AG09319 (cell line): ENCODE results near the gene MAP1B.
"Not testable (repeated sequence)": the region's sequence is repeated elsewhere in the genome, so short reads cannot be mapped to it uniquely, and the experiment has no call there.

ENCODE experiments used
- DNase-seq: peaks from one replicate; pipeline ENCODE4 v3.0.0-alpha.2; 2010; ENCODE audit warnings: low read depth; ENCODE audit errors: extremely low read depth
- CTCF ChIP-seq: IDR thresholded peaks from 2 replicates; pipeline ENCODE4 v1.5.1; 2011; ENCODE audit warnings: low read depth, mild to moderate bottlenecking, inconsistent platforms, low read length, moderate library complexity

Gene MAP1B

DNA sequence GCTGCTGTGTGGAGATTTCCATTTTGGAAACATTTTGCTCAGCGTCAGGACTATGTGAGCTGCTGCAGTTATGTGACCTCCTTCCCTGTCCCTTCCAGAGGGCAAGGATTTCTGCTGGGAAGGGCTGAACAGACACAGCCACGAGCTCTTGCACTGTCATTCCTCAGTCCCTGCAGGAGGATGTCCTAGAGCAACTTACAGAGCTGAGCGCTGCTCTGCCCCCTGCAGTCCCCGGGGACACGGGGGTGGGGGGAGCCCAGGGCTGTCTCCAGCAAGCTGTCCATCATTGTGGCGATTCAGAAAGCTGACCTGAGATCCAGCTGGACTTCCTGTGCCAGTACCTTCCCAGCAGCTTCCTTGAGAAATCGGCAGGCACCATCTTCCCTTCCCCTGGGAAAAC is 28.0 kb upstream of the MAP1B start:
- TF ChIP-seq CTCF, result no peak; the same call in 1 of the 2 replicates
- no peak for DNase-seq

GRCh38 chr5:72082048-72082447 is 25.2 kb upstream of the MAP1B start:
- no peak for TF ChIP-seq CTCF

GRCh38 chr5:72084876-72085275 is 22.4 kb upstream of the MAP1B start:
- no peak for TF ChIP-seq CTCF
- no peak for DNase-seq

More at GRCh38 chr5:72082048-72082447, 25.2 kb upstream of the MAP1B start:
- DNase-seq, result no peak

DNA sequence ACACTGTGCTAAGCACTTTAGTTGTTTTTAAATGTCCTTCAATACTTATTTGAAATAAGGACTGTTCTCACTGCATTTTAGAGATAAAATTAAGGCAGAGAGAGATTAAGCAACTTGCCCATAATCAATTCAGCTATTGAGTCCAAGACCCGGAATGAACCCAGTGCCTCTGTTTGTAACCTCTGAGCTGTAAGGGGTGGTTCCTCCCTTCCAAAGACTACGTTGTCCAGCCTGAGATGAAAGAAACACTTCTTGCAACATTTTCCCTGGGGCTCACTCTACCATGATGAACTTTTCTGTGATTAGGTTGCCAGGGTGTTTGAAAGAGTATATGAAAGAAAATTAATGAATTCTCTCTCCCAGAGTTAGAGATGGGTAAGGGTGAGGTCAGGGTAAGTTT is 22.0 kb upstream of the MAP1B start:
- no peak for TF ChIP-seq CTCF
- DNase-seq, result no peak

- DNase-seq, result not testable (repeated sequence)
Observed at GRCh38 chr5:72089713-72090112, 17.6 kb upstream of the MAP1B start.

DNA sequence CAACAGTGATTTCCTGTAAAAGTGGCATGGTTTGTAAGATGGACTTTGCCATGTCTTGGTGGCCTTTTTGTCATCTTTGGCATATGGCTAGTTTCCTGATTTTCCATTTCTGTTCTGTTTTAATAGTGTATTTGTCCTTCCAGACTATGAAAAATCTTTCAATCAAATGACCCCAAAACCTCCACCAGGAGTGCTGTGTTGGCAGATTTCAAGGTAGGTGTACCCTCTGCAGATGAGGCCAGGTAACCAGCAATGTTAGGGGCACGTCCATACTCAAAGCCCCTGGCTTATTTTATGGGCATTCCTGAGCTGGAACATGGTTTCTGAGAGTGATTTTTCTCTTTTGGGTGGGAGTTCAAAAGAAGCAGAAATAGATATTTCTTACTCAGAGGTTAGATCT is 15.2 kb upstream of the MAP1B start:
- DNase-seq, result no peak
- TF ChIP-seq CTCF, result no peak

DNA sequence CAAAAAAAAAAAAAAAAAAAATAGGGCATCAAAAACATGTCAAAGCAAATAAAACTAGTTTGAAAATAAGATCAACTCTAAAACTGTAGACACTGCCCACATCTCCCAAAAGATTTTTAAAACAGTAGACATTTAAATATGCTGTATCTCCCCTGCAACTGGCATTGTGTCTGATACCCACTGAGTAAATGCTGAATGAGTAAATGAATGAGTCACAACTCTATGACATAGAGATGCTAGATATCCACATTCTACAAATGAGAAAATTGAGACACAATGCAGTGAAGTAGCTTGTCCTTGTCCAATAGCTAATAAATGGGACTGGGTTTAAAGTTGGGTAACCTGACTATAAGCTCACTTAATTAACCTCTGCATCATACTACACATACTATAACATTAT is 14.1 kb upstream of the MAP1B start:
- no peak for TF ChIP-seq CTCF
- DNase-seq, result no peak

DNA sequence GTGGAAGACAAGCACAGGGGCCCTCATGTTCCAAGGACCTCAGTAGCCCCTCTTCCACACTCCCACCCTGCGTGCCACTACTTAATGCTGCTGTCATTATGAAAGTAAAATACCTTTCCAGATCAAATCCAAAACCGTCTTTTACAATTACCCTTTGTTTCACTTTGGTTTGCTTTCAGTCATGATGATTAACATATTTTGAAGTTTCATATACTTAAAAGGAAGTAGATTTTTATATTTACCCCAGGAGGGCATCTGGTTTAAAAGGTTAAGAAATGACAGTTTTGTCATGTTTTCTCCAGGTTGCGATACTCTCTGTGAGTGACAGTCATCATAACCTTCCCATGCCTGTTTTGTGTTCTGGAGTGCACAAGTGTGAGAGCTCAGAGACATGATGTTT is 13.5 kb upstream of the MAP1B start:
- DNase-seq, result no peak
- TF ChIP-seq CTCF, result no peak
